NCI-H2227 (cell line): ENCODE results near the gene BRDT.
"Not testable (repeated sequence)": the region's sequence is repeated elsewhere in the genome, so short reads cannot be mapped to it uniquely, and the experiment has no call there.

Source experiments
- DNase-seq: peaks from one replicate; lab custom pipeline; 2025; ENCODE audit not compliant: unreplicated experiment; lab: John Stamatoyannopoulos, UW

BRDT gene

DNA sequence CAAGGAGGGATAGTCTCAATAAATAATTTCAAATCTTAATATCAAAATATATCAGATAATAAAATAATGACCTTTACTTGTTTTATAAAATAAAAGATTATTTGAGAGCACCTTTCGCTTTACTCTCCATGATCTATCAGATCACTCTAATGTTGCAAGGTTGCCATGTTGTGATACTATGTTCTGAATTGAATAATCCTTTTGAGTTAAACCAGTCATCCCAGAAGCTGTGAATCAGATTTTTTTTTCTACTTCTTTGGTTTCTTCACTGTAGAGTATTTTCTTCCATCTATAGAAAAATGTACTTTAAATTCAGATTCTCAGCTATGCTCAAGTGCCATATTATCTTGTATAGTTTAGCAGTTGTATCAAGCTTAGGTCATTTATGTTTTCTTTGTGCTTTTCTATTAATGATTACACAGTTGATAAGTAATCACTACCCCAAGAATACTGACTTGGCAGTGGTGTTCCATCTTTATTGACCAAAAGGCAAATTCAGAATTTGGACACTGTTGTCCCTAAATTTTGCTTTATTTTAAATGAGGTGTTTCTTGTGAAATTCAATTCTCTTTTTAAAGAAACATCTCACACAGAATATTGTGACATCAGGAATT, 32.9 kb downstream of the BRDT start:
- DNase-seq: no peak

- DNase-seq: no peak
These were observed 44.1 kb downstream of the BRDT start for GRCh38 chr1:91993256-91993655.

- peak; percentile 64 for DNase-seq
These were observed 48.5 kb downstream of the BRDT start for GRCh38 chr1:91997607-91998195.

DNA sequence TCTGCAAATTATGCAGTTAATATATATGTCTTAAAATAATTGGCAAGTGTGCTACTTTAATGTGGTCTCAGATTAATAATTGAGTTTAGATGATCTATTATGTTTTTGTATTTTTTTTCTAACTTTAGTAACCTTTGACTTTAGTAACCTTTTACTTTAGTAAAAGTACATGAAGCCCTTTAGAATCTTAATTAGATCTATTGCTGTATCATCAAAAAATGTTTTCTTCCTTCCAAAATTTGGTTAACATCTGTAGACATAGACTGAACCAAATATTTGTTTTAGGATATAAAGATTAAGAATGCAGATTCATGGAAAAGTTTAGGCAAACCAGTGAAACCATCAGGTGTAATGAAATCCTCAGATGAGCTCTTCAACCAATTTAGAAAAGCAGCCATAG, 54.9 kb downstream of the BRDT start:
- DNase-seq: no peak

DNA sequence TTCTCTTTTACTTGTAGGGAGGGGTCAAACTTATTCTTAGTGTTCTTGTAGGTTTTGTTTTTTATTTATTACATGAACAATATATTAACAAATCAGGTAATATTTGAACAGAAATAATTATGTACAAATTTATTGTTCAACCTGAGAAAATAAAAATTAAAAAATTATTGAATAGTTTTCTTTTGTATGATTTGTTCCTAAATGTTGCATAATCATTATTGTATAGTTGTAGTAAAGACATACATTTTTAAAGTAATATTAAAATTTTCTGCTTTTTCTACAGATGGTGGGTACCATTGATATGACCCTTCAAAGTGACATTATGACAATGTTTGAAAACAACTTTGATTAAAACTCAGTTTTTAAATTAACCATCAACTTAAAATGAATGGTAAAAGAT, 64.7 kb downstream of the BRDT start:
- no peak for DNase-seq

- no peak for DNase-seq
These were observed 67.6 kb downstream of the BRDT start for GRCh38 chr1:92016720-92017316.

DNA sequence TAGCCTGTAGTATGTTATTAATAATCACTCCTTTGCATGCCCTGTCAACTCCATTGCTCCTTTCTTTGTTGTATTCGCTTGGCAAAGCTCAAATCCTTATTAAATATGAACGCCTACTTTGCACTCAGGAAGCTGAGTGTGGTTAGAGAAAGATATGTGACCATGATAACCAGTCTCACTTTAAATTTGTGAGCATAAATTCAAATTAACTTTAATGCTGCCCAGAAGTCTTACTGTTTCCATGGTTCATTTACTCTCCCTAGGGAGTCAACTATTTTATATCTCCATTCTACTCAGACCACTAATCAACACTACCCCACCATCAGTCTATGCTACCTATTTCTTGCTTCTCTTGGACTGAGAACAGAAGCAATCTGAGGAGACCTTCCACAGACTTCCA, 68.5 kb downstream of the BRDT start:
- DNase-seq: no peak

DNA sequence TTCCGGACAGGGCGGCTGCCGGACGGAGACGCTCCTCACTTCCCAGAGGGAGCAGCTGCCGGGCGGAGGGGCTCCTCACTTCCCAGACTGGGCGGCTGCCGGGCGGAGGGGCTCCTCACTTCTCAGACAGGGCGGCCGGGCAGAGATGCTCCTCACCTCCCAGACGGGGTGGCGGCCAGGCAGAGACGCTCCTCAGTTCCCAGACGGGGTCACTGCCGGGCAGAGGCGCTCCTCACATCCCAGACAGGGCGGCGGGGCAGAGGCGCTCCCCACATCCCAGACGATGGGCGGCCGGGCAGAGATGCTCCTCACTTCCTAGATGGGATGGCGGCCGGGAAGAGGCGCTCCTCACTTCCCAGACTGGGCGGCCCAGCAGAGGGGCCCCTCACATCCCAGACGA, 76.8 kb downstream of the BRDT start:
- DNase-seq: not testable (repeated sequence)

GRCh38 chr1:92026806-92027205, 77.6 kb downstream of the BRDT start:
- DNase-seq: no peak

DNA sequence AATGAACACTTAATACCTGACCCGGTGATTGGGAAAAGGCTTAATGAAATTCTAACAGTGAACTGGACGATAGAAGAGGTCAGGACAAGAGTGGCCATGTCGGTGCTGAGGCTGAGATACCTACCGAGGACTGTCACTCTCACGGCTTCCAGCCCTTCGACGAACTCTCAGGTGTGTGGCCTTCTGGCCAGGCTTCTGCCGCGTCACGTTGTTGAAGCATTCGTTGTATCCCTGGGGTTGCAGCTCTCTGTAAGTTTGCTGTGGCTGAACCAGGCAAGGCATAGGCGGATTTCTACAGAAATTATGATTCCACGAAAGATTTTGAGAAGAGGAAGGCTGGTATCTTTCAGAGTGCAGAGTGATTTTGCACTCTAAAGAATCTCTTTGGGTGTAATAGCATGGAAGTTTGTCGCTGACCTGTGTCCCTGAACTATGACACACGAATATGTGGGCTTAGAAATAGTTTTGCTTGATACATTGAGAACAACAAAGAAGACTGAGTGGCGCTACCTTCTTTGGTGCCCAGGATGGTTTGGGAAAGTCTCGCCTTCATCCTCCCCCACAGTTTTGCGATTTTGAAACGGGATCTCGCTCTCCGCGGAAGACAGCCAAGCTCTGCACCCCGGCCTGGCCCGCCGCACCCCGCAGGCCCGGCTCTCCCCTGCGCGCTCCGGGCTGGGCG, 80.2 kb downstream of the BRDT start:
- DNase-seq: peak; percentile 13

GRCh38 chr1:92030656-92031107, 81.5 kb downstream of the BRDT start:
- peak; percentile 24 for DNase-seq

GRCh38 chr1:92031281-92032110, 82.3 kb downstream of the BRDT start:
- no peak for DNase-seq

GRCh38 chr1:92037400-92037799, 88.2 kb downstream of the BRDT start:
- DNase-seq: peak; percentile 59

- DNase-seq: no peak
These were observed 89.6 kb downstream of the BRDT start for GRCh38 chr1:92038695-92039346.

DNA sequence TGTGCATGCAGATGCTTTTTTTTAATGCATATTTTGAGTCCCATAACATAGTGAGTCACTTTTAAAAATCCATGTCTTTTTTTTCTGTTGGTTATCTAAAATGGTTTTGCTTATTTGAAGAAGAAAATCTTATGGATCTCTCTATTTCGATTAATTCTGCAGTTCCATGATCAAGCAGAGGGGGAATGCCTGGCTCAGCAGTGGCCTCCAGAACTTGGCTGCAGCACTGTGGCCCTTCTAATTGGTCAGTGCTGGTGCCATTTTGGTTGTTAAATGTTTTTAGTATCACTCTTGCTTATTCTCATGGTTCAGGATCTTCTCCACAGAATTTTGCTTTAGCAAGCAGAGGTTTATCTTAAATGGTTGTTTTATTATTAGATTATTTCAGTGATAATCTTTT, 91.8 kb downstream of the BRDT start:
- DNase-seq: no peak

- DNase-seq: no peak
These were observed 94.4 kb downstream of the BRDT start for GRCh38 chr1:92043621-92044020.

DNA sequence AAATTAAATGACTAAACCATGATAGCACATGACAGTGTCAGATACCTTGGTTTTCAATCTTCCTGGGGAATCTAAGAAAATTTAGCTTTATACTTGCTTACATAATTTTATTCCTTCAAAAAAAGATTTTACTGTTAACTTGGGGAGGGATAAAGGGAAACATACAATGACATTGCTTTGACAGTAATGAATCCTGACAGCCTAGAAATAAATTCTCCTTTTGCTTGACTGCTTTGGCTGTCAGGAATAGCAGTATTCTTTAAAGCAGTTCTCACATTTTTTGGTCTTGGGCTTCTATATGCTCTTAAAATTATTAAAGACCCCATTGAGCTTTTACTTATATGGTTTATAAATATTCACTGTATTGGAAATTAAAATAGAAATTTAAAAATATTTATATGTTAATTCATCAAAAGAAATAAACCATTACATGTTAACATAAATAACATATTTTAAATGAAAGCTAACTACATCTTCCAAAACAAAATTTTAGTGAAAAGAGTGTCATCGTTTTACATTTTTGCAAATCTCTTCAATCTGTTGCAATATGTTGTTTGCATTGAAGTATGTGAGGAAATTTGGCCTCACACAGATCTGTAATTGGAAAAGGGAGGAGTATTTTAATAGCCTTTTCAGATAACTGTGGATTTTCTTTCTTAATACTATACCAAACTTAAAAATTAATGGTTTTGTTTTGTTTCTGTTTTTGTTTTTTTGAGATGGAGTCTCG, 96.7 kb downstream of the BRDT start:
- DNase-seq: no peak

DNA sequence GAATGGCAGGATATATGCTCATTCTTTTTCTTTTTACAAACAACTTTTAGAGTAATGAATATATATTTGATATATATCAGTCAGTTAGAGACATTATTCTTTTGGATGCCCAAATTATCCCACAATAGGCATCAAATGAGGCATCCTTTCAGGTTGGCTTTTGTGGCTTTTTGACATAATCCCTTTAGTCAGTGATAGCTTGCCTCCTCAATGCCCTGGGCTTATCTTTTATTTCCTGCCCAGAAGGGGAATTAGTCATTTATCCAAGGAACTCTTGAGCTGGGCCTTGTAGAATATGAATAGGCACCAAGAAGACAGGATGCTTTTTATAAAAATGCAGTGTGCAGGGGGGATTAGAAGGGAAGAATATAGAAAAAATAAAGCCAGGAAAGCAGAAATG, 102.7 kb downstream of the BRDT start:
- DNase-seq: no peak
